ENCODE results near the gene GOLGA6L26.
"Not testable (repeated sequence)": the region's sequence is repeated elsewhere in the genome, so short reads cannot be mapped to it uniquely, and the experiment has no call there.

Gene GOLGA6L26, protein sequence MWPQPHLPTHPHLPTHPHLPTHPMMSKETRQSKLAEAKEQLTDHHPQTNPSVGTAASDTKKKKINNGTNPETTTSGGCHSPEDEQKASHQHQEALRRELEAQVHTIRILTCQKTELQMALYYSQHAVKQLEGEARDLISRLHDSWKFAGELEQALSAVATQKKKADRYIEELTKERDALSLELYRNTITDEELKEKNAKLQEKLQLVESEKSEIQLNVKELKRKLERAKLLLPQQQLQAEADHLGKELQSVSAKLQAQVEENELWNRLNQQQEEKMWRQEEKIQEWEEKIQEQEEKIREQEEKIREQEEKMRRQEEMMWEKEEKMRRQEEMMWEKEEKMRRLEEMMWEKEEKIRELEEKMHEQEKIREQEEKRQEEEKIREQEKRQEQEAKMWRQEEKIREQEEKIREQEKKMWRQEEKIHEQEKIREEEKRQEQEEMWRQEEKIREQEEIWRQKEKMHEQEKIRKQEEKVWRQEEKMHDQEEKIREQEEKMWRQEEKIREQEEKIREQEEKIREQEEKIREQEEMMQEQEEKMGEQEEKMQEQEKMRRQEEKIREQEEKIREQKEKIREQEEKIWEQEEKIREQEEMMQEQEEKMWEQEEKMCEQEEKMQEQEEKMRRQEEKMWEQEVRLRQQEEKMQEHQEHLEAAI

GRCh38 chr15:23334096-23334495, at the start of gene GOLGA6L26:
GOLGA6L26 (minus strand) TSS chr15:23334196; CDS start chr15:23334135, 61 bp downstream.
- not testable (repeated sequence) for DNase-seq (ENCODE audit: low read depth in 1 of 2, low spot score in 1 of 2)

GRCh38 chr15:23381192-23381591, 47.2 kb upstream of the GOLGA6L26 start:
- not testable (repeated sequence) for DNase-seq (ENCODE audit: low read depth in 1 of 2, low spot score in 1 of 2)

DNA sequence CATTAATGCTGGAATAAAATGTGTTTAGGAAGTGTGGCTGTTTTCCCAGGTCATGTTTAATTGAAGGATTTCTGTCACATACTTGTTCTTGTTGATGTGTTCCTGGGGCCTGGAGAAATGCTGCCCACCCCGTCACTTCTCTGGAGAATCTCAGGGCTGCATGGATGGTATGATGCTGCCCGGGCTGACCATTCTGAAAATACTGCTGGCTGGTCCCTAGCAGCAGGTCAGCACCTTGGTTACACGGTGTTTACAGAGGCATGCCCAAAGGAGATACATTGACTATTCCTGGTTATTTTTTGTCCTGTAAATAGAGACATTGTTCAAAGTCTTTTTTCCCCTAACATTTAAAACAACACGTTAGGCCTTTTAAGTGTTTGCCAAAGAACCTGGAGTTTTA, 46.7 kb upstream of the GOLGA6L26 start:
- not testable (repeated sequence) for DNase-seq (ENCODE audit: low read depth in 1 of 2, low spot score in 1 of 2)

DNA sequence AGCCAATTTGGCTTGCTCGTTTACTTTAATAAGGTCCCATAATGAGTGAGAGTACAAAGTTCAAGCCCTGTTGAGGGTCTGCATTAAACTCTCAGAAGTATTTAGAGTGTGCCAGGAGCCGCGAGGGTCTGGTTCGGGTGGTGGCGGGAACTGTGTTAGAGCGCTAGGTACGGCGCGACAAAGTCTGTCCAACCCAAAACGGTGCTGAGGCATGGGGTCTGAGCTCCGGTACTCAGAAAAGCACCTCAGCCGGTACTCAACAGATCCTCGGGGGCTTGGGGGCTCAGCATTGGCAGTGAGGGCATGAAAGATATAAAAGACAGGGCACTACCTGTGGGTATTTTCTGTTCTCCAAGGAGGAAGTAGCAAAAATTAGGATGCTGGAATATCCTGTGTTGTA, 45.0 kb upstream of the GOLGA6L26 start:
- not testable (repeated sequence) for DNase-seq (ENCODE audit: low read depth in 1 of 2, low spot score in 1 of 2)

DNA sequence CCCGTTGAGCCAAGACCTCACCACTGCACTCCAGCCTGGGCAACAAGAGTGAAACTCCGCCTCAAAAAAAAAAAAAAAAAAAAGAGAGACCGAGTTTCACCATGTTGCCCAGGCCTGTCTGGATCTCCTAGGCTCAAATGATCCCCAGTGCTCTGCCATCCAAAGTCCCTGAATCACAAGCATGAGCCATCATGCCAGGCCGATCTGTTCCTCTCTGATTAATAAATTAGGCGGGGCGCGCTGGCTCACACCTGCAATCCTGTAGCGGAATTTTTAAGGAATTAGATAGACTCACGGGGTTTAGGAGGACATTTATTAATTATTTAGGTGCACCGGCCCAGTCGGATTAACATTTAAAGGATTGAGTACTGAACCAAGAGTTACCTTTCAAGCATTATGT, 40.2 kb upstream of the GOLGA6L26 start:
- DNase-seq (ENCODE audit: low read depth in 1 of 2, low spot score in 1 of 2): not testable (repeated sequence)

DNA sequence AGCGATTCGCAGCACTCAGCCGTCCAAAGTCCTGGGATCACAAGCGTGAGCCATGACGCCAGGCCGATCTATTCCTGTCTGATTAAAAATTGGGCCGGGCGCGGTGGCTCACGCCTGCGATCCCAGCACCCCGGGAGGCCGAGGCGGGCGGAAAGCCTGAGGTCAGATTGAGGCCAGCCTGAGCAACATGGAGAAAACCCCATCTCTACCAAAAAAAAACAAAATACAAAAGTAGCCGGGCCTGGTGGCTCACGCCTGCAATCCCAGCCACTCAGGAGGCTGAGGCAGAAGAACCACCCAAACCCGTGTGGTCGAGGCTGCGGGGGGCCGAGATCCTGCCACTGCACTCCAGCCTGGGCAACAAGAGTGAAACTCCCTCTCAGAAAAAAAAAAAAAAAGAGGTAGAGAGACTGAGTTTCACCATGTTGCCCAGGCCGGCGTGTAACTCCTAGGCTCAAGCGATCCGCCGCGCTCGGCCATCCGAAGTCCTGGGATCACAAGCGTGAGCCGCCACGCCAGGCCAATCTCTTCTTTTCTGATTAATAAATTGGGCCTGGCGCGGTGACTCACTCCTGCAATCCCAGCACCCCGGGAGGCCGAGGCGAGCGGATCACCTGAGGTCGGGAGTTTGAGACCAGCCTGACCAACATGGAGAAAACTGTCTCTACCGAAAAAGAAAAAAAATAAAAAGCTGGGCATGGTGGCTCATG, 39.0 kb upstream of the GOLGA6L26 start:
- not testable (repeated sequence) for DNase-seq (ENCODE audit: low read depth in 1 of 2, low spot score in 1 of 2)

DNA sequence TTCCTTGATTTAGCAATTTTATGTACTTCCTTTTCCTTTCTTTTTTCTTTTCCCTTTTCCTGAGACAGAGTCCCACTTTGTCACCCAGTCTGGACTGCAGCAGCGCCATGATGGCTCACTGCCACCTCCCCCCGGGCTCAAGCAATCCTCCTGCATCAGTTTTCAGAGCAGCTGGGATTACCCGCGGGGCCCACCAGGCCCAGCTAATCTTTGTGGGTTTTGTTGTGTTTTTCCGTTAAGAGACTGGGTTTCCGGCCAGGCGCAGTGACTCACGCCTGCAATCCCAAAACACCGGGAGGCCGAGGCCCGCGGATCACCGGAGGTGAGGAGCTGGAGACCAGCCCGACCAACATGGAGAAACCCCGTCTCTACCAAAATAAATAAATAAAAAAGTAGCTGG, 38.3 kb upstream of the GOLGA6L26 start:
- no peak for DNase-seq (ENCODE audit: low read depth in 1 of 2, low spot score in 1 of 2)

DNA sequence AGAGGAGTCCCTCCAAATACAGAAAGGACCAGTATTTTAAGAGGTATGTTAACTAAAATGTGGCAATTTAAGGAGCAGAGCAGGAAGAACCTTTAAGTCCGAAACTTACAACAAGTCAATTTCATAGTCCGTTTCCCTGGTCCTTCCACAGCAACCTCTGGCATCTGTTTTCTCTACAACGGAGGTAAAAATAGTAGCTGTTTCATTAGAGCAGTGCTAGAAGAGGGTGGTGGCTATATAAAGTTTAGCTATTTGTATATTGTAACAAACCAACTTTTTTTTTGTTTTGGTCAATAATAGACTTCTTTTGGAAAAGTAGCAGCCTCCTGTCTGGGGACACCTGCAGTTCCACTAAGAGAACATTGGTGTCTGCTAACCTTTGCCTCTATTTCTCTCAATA, 37.9 kb upstream of the GOLGA6L26 start:
- DNase-seq (ENCODE audit: low read depth in 1 of 2, low spot score in 1 of 2): not testable (repeated sequence)

DNA sequence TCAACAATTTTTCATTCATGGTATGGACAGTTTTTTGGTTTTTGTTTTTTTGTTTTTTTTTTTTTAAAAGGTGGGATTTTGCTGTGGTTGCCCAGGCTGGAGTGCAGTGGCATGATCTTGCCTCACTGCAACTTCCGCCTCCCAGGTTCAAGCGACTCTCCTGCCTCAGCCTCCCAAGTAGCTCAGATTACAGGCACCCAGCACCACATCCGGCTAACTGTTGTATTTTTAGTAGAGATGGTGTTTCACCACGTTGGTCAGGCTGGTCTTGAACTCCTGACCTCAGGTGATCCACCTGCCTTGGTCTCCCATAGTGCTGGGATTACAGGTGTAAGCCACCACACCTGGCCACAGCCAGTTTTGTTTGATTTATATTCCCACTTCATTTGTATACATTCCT, 37.1 kb upstream of the GOLGA6L26 start:
- not testable (repeated sequence) for DNase-seq (ENCODE audit: low read depth in 1 of 2, low spot score in 1 of 2)

DNA sequence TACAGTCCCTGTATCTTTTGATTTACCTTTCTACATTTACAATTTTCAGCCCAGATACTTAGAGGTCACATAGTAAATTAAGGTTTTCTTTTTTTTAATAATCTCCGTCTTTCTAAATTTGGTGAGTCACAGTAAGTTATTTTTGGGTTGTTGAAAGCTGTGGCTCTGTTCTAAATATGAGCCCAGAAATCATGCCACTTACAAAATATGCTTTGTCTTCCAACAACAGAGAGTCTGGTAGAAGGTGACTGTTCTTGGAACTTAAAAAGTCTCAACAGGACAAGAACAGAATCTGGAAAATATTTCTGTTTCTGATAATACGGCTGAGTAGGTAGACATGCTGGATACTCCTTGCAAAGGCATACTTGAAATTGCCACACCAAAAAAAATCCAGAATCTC, 36.6 kb upstream of the GOLGA6L26 start:
- no peak for DNase-seq (ENCODE audit: low read depth in 1 of 2, low spot score in 1 of 2)

DNA sequence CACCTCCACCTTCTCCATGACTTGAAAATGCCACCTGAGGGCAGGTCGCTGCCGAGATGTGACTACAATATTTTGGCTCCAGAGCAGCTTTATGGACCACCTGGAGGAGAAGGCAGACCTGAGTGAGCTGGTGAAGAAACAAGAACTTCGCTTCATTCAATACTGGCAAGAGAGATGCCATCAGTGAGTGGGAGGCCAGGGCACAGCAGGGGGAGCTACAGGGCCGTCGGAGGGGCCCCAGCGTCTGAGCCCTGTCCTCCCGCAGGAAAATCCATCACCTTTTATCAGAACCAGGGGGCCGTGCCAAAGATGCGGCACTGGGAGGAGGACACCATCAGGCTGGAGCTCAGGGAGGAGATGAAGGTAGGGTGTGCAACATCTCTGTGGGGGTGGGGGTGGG, 30.3 kb upstream of the GOLGA6L26 start:
- not testable (repeated sequence) for DNase-seq (ENCODE audit: low read depth in 1 of 2, low spot score in 1 of 2)

- DNase-seq (ENCODE audit: low read depth in 1 of 2, low spot score in 1 of 2): not testable (repeated sequence)
These were observed 28.6 kb upstream of the GOLGA6L26 start for GRCh38 chr15:23362622-23363021.

- DNase-seq (ENCODE audit: low read depth in 1 of 2, low spot score in 1 of 2): not testable (repeated sequence)
These were observed 20.5 kb upstream of the GOLGA6L26 start, which contains the start of gene GOLGA8S for GRCh38 chr15:23354448-23354847. GOLGA8S (plus strand) TSS chr15:23354748; CDS start chr15:23354810, 62 bp downstream.

GRCh38 chr15:23311233-23311632, 22.8 kb downstream of the GOLGA6L26 start:
- not testable (repeated sequence) for DNase-seq (ENCODE audit: low read depth in 1 of 2, low spot score in 1 of 2)

DNA sequence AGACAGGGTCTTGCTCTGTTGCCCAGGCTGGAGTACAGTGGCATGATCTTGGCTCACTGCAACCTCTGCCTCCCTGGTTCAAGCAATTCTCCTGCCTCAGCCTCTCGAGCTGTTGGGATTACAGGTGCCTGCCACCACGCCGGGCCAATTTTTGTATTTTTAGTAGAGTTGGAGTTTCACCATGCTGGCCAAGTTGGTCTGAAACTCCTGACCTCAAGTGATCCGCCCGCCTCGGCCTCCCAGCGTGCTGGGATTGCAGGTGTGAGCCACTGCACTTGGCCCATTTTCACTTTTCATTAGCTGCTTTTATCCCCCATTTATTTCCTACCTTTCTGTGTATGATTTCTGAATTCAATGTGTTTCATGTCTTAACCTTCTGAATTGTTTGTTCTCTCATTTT, 28.1 kb downstream of the GOLGA6L26 start:
- DNase-seq (ENCODE audit: low read depth in 1 of 2, low spot score in 1 of 2): not testable (repeated sequence)

DNA sequence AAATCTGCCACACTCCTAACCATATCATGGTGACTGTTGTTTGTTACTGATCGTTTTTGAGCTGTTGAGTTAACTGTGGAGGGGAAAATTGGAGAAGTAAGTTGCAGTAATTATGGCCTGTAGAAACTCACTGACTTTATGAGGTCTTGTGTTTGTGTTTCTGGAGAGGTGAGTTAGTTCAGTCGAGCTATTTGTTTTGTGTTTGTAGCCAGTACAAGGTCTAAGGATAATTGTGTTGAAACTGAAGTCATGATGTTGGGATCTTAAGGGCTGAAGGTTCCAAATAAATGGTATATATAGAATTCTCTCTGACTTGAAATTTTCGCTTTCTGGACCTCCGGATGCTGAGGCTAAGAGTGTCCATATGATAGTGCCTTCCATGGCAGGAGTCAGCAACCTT, 29.2 kb downstream of the GOLGA6L26 start:
- not testable (repeated sequence) for DNase-seq (ENCODE audit: low read depth in 1 of 2, low spot score in 1 of 2)

- DNase-seq (ENCODE audit: low read depth in 1 of 2, low spot score in 1 of 2): not testable (repeated sequence)
These were observed 29.7 kb downstream of the GOLGA6L26 start for GRCh38 chr15:23304267-23304666.

DNA sequence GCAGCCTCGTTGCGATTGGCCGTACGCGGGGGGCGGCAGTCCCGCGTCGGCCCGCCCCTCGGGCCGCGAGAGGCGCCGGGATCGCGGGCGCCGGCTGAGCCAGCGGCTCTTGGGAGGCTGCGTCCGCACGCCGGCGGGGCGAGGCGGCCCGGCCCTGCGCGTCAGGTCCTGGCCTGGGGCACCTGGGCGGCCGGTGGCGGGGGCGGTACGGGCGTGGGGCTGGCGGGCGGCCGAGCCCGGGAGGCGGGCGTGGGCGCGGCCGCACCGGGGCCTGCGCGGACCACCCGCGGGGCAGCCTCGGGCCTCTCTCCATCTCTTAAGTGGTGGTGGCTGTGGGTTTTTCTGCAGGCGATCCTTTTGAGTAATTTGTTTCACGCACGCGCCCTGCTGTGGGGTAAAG, 30.3 kb downstream of the GOLGA6L26 start:
- DNase-seq (ENCODE audit: low read depth in 1 of 2, low spot score in 1 of 2): peak in 1 of 2 donors; percentile 34

DNA sequence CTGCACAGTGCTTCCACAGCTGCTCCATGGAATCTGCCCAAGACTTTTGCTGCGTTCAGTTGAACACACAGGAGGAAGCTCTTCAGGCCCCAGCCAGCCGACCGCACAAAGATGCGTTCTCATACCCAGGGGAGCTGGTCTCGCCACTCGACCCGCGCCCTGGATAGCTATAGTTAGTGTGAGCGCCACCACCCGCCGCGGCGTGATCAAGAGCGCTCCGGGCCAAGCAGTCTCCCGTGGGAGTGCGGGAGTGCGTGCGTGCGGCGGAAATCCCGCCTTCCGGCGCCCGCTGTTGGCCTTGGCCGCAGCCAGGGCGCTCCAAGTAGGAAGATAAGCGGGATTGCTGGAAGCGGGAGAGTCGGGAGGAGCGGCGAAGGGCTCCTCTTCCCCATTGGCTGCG, 30.8 kb downstream of the GOLGA6L26 start:
- DNase-seq (ENCODE audit: low read depth in 1 of 2, low spot score in 1 of 2): not testable (repeated sequence)

All from activated T-helper 1 cell treated with anti-CD3 and anti-CD28 coated beads, Interleukin-2, amount 50 U/mL, for 16 hours (primary cell).